Measurements from ENCODE around the gene PPP6R1. TPM values are rescaled to one million over a fixed set of nuclear protein-coding genes. Genes with fewer than 3 reads are reported as not detected.
"Not testable (repeated sequence)": the region's sequence is repeated elsewhere in the genome, so short reads cannot be mapped to it uniquely, and the experiment has no call there.

PPP6R1 gene
- polyA plus RNA-seq, 4 donors: 38.9 to 50.9 (median 44.2) TPM

DNA sequence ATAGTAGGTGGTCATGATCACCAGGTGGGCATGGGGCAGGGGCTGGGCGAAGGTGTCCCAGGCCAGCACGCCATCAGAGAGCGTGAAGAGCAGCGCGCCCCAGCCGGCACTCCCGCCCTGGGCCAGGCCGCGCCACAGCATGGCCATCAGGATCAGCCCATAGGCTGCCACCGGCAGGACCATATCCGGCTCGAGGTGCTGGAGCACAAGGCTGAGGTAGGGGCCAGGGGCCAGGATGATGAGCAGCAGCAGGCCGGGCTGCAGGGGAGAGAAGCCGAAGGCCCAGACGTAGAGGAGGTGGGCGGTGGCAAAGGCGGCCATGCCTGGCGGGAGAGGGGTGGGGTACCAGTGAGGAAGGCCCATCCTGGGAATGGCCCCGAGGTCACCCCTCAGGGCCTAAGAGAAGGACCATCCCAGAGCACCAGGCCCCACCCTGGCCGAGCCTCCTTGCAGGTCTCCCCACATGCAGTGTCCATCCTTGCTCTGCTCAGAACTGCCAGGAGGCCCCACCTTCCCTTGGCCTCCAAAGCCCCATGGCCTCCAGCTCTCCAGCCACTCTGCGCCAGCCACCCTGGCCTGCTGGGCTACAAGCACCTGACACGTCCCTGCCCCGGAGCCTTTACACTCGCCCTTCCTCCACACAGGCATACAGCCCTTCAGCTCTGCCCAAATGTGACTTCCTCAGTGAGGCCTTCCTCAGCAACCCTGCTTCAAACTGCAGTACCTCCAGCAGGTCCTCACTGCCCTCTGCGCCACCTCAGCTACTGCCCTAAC, 31.4 kb downstream of the PPP6R1 start:
- no peak for DNase-seq (ENCODE audit: low read depth in 4 of 4, low spot score in 3 of 4)

DNA sequence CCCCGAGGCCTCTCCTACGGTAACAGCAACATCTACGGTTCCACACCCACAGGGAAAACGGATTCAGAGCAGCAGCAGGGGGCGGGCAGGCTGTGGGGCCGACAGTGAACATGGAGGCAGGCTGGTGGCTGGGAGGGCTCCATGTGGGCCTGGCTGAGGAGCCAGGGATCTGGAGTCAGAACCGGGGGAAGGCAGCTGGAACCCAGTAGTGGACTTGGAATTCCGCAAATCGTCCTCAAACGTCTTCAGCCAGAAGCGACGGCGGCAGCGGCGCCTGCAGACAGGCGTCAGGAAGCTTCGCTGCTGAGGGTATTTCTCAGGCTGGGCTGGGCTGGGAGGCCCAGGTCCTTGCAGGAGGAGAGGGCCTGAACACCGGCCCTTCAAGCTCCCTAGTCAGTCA, 32.0 kb downstream of the PPP6R1 start:
- DNase-seq (ENCODE audit: low read depth in 4 of 4, low spot score in 3 of 4): no peak

DNA sequence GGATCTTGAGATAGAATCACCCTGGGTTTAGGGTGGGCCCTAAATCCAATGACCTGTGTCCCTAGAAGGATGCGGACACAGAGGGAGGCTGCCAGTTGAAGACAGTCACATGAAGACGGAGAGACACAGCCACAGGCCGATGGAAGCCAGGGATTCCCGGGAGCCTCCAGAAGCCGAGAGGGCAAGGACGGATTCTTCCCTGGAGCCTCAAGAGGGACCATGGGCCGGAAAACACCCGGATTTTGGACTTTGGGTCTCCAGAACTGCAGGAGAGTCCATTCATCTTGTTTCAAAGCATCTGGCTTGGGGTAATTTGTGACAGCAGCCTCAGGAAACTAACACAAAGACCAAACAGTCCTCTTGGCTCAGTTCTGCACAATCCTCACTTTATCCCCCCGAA, 32.5 kb downstream of the PPP6R1 start:
- DNase-seq (ENCODE audit: low read depth in 4 of 4, low spot score in 3 of 4): no peak

DNA sequence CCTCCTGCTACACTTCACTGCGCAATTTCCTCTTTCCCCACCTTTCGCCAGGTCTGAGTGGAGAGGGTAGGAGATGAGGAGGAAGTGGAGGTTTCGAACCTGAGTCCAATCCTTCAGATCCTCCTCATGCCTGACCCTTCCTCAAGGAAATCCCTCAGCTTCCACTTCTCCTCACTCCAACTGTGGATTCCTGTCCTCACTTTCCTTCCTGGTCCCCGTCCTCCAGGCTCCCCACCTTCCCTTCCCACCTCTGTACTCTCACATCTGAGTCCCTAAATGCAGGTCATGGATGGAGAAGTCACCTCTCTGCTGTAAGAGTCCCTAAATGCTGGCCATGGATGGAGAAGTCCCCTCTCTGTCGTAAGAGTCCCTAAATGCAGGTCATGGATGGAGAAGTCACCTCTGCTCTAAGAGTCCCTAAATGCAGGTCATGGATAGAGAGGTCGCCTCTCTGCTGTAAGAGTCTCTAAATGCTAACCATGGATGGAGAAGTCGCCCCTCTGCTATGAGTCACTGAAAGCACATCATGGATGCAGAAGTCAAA, 33.3 kb downstream of the PPP6R1 start:
- no peak for DNase-seq (ENCODE audit: low read depth in 4 of 4, low spot score in 3 of 4)

DNA sequence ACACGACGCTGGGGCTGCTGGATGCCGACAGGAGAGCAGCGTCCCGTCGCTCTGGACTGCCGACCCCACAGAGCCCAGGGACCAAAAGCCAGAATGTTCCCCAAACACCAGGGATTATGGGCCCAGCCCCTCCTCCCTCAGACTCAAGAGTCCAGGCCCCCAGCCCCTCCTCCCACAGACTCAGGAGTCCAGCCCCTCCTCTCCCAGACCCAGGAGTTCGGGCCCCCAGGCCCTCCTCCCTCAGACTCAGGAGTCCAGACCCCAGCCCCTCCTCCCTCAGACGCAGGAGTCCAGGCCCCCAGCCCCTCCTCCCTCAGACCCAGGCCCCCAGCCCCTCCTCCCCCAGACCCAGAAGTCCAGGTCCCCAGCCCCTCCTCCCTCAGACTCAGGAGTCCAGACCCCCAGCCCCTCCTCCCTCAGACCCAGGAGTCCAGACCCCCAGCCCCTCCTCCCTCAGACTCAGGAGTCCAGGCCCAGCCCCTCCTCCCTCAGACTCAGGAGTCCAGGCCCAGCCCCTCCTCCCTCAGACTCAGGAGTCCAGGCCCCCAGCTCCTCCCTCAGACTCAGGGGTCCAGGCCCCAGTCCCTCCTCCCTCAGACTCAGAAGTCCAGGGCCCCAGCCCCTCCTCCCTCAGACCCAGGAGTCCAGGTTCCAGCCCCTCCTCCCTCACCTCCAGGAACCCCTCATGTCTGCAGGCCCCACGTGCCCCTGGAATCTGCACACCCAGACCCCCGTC, 34.0 kb downstream of the PPP6R1 start:
- not testable (repeated sequence) for DNase-seq (ENCODE audit: low read depth in 4 of 4, low spot score in 3 of 4)

DNA sequence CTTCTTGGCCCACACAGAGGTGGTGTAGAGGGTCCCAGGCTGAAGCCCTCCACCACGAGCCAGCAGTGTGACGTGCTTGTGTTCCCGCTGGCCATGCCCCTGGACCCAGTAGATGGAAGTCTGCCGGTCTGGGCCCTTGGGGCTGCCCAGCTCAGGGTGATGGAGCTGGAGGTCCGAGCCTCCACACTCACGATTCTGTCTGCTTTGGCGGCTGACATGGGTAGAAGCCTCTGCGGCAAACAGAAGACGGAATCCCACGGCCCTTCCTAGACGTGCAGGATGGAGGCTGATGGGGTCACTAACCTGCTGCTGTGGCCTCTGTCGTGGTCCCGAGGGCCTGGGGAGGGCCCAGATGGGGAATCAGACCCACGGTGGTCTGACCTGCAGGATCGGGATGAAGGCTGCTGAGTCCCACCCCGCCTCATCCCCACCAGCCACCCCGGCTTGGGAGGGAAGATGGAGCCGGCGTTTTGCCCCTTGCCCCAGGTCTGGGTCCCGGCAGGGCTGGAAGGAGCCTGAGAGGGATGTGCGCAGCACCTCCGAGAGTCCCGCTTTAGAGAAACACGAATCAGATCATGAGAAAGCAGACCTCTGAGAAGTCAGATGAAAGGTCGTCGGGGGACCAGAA, 34.7 kb downstream of the PPP6R1 start:
- DNase-seq (ENCODE audit: low read depth in 4 of 4, low spot score in 3 of 4): no peak

DNA sequence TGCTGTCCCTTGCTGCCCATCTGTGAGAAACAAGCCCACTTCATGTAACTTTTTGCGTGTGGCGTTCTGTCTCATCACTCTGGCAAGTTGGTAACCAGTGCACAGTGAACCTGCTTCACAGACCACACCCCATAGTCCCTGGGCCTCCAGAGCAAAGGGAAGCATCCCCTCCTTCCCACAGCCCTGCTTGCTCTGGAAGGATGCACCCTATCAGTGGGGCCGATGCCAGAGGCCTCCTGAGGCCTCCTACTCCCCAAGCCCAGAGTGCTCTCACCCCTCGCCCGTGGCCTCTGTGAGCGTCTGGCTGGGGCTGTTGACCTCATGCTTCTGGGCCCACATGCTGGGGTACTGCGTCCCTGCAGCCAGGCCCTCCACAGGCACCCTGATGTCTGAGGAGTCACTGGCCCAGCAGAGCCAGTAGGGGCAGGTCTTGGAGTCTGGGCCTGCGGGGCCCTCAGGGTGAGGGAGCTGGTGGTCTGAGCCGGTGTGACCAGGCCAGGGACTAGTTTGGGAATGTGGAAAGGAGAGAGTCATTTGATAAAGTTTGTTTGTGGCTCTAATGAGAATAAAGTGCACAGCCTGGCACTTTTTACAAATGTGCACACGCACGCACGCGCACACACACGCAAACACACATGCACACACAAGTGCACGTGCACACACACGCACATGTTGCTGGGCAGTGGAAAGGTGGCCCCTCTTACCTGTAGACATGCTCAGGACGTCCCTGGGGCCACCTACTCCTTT, 35.4 kb downstream of the PPP6R1 start:
- no peak for DNase-seq (ENCODE audit: low read depth in 4 of 4, low spot score in 3 of 4)

DNA sequence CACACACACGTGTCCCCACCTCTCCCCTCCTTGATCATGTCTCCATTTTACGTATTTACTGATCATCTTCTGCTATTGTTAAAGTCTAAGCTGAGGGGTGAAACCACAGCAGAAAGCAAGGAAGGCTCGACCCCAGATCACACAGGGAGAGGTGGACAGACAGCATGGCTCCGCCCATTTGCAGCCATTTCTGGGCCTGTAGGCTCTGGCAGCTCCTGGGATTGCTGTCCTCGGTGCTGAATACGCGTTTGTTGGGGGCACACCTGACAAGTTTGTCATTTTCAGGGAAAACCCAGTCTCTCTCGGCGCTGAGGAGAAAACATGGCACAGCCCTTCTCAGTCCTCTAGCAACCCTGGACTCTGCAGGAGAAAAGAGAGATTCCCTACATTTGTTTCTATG, 38.3 kb downstream of the PPP6R1 start:
- no peak for DNase-seq (ENCODE audit: low read depth in 4 of 4, low spot score in 3 of 4)

DNA sequence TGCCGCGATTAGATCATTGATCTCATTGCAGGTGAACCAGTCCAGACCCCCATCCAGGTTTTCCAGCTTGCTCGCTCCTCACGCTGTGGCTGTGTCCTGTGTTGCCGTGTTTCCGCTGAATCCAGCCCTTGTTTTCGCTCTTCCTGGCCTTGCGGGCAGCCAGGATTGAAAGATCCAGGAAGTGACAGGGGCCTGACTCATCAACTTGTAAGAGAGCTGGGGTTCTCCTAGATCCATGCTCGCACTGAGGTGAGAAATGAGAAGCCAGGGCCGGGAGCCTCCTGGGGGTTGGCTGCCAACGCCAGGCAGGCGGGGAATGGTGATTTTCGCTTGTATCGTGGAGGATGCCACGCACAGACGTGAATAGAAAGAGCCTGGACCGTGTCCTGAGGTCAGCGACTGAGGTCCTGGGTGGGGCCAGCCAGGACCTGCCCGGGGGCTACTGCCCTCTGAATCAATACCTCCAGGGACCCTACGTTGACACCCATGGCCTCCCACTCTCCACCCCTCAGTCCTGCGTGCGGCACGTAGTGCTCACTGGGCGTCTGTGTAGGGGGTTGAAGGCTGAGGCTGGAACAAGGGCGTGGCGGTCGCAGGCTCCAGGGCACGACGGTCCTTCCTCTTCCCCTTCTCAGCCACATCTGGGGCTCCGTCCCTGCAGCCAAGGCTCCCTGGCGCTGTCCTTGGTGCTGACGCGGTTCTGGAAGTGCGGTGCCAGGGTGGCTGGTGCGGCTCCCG, 42.2 kb downstream of the PPP6R1 start:
- peak; percentile 48 to 64 (median 59) for DNase-seq (ENCODE audit: low read depth in 4 of 4, low spot score in 3 of 4)

DNA sequence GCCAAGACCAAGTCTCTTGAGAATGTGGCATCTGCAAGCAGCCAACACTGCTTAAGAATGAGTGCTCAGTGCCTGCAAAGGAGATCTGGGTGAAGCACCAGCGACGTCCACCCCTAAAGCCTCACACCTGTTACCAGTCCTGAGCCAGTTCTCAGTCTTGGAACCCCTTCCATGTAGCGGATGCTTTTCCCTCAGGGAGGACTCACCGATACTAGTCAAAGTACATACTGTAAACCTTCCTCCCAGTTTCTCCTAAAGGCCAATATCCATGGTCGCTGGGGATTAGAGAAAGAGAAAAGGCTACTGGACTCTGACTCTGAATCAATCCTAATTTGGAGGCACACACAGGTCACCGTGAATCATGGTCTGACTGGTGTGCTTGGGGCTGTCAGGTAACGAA, 45.3 kb downstream of the PPP6R1 start:
- DNase-seq (ENCODE audit: low read depth in 4 of 4, low spot score in 3 of 4): no peak

DNA sequence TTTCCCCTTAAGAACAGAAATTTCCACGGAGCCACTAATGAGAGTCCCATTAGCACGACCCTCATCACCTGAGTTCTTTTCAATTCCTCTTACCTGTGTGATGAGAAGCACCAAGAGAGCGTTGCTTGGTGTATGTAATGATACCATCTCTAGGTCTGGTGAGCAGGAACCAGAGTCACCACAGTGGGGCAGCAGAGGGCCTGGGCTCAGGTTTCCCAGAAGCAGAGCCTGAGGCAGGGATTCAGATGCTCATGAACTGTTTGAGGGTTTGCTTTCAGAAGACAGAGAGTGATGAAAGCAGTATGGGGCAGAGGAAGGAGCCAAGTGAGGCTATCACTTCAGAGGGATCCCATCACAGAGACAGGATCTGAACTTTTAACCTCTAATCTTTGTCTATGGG, 46.4 kb downstream of the PPP6R1 start:
- no peak for DNase-seq (ENCODE audit: low read depth in 4 of 4, low spot score in 3 of 4)

DNA sequence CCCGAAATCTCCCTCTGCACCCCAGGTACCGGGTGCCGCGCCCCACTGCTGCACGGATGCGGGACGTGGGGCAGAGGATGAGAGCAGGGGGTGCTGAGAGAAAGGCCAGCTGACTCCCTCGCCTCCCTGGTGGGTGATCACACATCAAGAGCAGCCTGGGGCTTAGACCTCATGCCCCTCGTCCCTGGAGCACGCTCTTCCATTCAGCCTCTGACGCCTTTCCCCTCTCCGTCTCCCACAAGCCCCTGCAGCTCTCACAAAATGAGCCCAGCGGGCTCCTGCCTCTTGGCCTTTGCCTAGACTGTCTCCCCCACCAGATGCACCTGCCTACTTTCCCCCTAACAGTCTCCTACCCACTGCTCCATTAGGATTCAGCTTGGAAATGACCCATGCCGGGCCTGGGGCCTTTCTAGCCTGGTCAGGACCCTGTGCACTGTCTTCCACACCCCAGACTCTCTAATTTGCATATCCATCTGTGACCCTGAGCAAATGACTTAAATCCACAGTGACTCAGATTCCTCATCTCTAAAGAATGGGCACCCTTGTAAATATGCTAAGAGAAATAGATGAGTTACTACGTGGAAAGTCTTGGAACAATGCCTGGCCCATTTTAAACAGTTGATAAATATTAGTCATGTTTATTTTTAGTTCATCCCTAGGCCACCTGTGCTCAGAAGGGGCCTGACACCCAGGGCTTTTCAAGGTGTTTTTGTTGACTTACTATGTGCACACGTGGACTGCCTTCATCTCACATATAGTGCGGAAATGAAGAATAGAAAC, 48.9 kb downstream of the PPP6R1 start:
- no peak for DNase-seq (ENCODE audit: low read depth in 4 of 4, low spot score in 3 of 4)

DNA sequence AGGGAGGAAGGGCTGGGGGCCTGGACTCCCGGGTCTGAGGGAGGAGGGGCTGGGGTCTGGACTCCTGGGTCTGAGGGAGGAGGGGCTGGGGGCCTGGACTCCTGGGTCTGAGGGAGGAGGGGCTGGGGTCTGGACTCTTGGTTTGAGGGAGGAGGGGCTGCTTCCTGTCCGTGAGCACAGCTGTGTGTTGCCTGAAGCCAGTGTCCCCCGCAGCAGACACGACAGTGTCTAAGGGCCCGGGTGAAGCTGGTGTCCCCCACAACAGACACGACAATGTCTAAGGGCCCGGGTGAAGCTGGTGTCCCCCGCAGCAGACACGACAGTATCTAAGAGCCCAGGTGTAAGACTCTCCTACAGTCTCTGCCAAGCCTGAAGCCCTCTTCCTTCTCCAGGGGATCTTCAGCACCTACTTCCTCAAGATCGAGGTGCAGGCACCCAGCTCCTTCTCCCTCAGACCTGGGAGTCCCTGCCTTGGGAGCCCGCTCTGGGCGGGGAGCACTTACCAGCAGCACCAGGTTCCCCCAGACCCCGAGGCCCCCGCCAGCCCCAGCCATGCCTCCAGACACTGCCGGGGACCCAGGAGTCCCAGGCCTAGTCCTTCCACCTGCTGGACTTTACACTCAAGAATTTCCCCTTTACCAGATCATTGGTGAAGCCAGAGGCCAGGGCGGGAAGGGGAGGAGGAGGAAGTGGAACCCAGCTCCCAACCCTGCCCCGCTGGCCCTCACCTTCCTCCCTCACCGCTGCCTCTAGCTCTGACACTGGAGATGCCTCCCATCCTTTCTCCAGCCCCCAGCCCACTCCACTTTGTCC, 49.7 kb downstream of the PPP6R1 start, which contains the start of gene PTPRH:
Gene PTPRH, minus strand, starts transcription at position 622 of the 813 bp plus-strand sequence. Its CDS starts 68 bp downstream, at position 554.
- no peak for DNase-seq (ENCODE audit: low read depth in 4 of 4, low spot score in 3 of 4)

DNA sequence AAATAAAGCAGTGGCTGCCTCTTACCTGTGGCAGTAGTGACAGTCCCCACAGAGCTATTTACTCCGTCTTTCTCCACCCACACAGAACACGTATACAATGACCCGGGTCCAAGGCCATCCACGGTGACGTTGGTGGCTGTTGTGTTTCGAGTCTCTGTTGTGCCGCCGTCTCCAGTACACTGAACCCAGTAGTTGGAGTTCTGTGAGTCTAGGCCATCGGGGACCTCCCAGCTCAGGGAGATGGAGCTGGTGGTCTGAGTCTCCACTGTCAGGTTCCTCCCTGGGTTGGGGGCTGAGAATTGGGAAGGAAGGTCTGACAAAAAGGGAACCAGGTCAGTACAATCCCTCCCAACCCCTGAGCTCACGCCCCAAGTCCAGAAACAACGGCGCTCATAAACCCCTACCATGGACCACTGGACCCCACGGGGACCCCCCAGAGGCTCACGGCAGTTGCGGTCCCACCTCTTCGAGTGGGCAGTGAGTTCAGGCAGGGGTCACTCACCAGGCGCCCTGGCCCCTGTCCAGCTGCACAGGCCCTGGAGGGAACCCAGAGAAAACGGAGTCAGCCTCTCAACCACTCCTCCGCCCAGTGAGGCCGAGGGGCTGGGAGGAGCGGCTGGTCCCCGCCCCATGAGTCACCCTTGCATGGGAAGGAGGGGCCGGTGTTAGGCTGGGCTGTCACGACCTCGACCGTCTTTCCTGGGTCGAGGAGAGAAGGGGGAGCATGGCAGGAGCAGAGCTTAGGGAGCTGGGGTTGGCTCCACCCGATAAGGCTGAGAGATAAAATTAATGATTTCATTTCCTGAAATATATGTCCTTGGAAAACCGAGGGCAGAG, 51.9 kb downstream of the PPP6R1 start:
- DNase-seq (ENCODE audit: low read depth in 4 of 4, low spot score in 3 of 4): peak in 1 of 4 donors; percentile 18

DNA sequence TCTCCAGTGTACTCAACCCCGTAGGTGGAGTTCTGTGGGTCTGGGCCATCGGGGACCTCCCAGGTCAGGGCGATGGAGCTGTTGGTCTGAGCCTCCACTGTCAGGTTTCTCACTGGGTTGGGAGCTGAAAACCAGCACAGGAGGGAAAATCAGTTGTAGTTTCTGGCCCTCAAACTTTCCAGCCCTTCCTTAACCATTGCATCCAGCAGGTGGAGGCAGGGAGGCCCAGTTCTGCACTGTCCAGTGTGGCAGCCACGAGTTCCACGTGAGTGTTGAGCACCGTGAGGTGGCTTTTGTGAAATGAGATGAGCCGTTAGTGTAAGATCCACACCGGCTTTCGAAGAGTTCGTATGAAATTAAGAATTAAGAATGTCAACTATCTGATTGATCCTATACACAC, 56.6 kb downstream of the PPP6R1 start:
- not testable (repeated sequence) for DNase-seq (ENCODE audit: low read depth in 4 of 4, low spot score in 3 of 4)

DNA sequence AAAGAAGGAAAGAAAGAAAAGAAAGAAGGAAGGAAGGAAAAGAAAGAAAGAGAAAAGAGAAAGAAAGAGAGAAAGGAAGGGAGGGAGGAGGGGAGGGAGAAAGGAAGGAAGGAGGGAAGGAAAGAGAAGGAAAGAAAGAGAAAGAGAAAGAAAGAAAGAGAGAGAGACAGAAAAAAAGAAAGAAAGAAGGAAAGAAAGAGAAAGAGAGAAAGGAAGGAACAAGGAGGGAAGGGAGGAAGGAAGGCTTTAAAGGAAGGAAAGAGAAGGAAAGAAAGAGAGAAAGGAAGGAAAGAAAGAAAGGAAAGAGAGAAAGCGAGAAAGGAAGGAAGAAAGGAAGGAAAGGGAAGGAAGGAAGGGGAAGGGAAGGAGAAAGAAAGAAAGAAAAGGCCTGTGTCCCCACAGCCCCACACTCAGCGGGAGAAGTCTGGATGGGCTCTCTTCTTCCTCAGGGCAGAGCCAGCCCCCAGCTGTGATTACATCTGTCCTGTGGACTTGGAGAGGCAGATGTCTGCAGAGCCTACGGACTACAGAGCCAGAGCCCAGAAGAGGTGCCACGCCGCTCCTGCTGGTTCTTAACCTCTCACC, 59.1 kb downstream of the PPP6R1 start:
- no peak for DNase-seq (ENCODE audit: low read depth in 4 of 4, low spot score in 3 of 4)

DNA sequence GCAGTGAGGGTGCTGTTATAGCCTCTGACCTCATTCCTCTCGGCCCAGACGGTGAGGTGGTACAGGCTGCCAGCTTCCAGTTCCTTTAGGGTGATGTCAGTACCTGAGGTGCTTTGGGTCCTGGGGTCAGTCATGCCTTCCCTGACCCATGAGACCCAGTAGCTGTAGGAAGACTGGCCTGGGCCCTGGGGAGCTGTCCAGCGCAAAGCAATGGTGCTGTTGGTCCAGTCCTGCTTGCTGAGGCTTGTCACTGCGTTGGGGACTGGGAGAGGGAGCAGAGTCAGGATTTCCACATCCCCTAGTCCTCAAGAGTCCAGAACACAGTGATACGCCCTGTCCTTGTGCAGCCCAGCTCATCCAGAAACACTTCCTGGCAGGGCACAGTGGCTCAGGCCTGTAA, 60.2 kb downstream of the PPP6R1 start:
- no peak for DNase-seq (ENCODE audit: low read depth in 4 of 4, low spot score in 3 of 4)

All from right renal pelvis (tissue), 4 donors.